T-helper 22 cell (primary cell): ENCODE measurements around the gene CNPPD1.

Experiments
- DNase-seq: peaks from one replicate; pipeline ENCODE4 v3.0.0-alpha.2; 2020; ENCODE audit warnings: low read depth

The CNPPD1 gene

GRCh38 chr2:219160186-219161017 is 16.3 kb downstream of the CNPPD1 start, which contains the start of gene NHEJ1:
Gene NHEJ1 (minus strand): TSS chr2:219160815. CDS start chr2:219158362, 2,453 bp downstream.
- DNase-seq: peak; percentile 80

DNA sequence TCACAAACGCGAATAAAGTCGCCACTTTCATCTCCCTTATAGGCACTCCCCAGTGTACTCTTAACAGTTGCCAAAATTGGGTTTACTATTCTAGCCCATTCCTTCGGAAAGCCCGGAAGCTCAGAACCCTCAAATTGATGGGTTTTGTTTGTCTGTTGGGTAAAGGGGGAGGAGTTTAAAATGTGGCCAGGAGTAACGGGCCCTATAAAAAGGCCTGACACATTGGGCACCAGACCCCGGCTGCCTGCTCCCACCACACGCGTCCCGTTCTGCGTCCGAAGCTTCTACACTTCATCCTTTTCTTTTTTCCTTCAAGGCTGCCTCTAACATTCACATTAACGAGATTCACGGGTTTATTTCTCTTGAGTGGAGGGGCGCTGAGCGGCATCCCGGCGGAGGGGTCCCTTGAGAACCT is 16.9 kb downstream of the CNPPD1 start:
- DNase-seq: no peak

- no peak for DNase-seq
Observed at GRCh38 chr2:219158586-219158985, 18.1 kb downstream of the CNPPD1 start.

GRCh38 chr2:219158025-219158424 is 18.7 kb downstream of the CNPPD1 start:
- DNase-seq: no peak

GRCh38 chr2:219157396-219157795 is 19.3 kb downstream of the CNPPD1 start:
- DNase-seq: no peak

DNA sequence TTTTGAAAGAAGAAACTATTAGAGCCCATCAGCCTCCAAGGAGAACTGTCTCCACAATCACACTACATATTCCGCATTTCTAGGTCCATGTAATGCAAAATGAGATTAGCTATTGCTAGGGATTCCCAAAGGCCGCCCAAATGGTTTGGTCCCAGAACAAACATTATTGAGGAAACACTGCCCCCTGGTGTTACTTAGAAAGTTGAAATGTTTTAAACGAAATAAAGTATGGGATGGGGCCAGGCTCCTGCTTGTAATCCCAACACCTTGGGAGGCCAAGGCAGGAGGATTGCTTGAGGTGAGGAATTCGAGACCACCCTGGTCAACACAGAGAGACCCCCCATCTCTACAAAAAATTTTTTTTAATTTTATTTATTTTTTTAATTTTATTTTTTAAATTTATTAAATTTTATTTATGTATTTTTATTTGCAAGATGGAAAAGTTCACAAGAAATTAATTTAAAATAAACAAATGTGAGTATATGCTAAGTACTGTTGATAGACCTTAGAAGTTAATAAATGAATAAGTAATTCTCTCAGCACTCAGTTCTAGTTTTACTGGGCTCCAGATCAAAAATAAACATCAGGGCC is 21.6 kb downstream of the CNPPD1 start:
- DNase-seq: no peak

DNA sequence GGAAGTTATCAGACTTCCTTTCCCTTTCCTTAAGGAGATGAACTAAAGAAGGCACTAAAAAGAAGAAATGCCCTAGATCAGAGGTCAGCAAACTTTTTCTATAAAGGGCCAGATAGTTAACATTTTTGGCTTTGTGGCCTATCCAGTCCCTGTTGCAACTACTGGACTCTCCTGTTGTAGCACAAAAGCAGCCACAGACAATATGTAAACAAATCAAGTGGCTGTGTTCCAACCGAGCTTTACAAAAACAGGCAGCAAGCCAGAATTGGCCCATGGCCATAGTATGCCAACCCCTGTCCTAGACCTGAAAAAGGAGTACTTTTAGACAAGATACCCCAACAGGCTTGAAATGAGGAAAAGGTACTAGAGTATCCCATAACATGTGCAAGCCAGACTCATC is 27.1 kb downstream of the CNPPD1 start:
- DNase-seq: no peak

GRCh38 chr2:219142329-219142728 is 34.4 kb downstream of the CNPPD1 start:
- DNase-seq: no peak

DNA sequence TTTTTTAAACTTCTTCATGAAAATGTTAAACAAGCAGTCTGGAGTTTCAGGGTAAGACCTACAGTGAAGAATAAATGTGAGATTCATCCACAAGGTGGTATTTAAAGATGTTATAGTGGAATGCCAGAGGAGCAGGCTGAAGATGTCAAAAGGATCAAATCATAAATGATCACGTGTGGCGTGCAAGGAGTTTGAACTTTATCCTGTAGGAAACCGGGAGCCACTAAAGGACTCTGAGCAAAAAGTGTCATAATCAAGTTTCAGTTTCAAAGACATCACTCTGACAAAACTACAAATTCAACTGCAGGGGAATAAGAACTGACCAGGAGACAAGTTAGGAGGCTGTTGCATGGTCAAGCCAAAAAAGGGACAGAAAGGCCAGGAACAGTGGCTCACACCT is 36.0 kb downstream of the CNPPD1 start:
- no peak for DNase-seq

GRCh38 chr2:219133976-219134375 is 42.7 kb downstream of the CNPPD1 start:
- DNase-seq: no peak

DNA sequence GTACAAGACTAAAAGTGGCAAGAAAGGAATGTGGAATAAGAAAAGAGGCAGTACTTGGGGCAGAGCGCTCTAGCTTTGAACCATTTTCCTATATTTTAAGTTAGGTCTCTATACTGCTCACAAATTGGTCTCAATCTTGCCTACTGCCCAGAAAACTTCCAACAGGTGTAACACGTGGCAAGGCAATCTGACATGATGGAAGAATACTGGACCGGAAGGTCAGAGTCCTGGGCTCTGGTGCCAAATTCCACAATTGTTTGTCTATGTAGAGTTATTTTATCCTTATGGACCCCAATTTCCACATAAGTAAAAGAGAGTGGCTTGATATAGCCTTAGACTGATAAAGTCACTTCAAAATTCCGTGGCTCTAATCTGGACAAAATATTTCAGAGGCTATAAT is 45.0 kb downstream of the CNPPD1 start:
- no peak for DNase-seq

GRCh38 chr2:219131327-219131726 is 45.4 kb downstream of the CNPPD1 start:
- no peak for DNase-seq

- DNase-seq: no peak
Observed at GRCh38 chr2:219129589-219129988, 47.1 kb downstream of the CNPPD1 start.

- DNase-seq: no peak
Observed at GRCh38 chr2:219128396-219128795, 48.3 kb downstream of the CNPPD1 start.

- DNase-seq: no peak
Observed at GRCh38 chr2:219127037-219127635, 49.6 kb downstream of the CNPPD1 start.

DNA sequence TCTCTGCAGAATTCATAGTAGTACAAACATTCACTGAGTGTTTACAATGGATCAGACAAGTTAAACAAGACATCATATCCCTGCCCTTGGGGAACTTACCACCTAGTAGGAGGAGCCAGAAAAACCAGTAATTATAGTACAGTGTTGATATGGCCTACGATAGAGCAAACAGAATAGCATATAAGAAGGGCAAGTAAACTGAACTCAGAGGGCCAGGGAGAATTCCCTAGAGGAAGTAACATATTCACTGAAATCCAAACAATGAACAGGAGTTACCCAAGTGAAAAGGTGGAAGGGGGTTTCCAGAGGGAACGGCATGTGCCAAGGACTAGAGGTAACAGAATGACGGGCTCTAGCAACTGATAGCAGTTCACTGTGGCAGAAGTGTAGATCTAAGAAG is 50.2 kb downstream of the CNPPD1 start:
- no peak for DNase-seq

GRCh38 chr2:219125886-219126270 is 50.8 kb downstream of the CNPPD1 start:
- no peak for DNase-seq

- DNase-seq: no peak
Observed at GRCh38 chr2:219125225-219125885, 51.4 kb downstream of the CNPPD1 start.

GRCh38 chr2:219124381-219125110 is 52.2 kb downstream of the CNPPD1 start:
- no peak for DNase-seq

GRCh38 chr2:219123356-219124135 is 53.2 kb downstream of the CNPPD1 start:
- DNase-seq: no peak
